Parathyroid adenoma (tissue), 2 donors: Measurements from ENCODE around the gene NOC4L.

ENCODE experiments used
- H2AFZ ChIP-seq: fragments of 300-600 bp; sonication (generic); one replicate; pipeline ENCODE4 v1.7.0; 2017; ENCODE audit warnings: antibody characterized with exemption, mild to moderate bottlenecking
- H3K27ac ChIP-seq: fragments of 300-600 bp; sonication (generic); one replicate; pipeline ENCODE4 v1.7.0; 2017
- H3K27me3 ChIP-seq: fragments of 300-600 bp; sonication (generic); one replicate; pipeline ENCODE4 v1.7.0; 2017; ENCODE audit warnings: low read length; ENCODE audit not compliant: control insufficient read depth, insufficient read depth
- H3K36me3 ChIP-seq: fragments of 300-600 bp; sonication (generic); one replicate; pipeline ENCODE4 v1.7.0; 2017; ENCODE audit warnings: low read length; ENCODE audit not compliant: control insufficient read depth, insufficient read depth
- H3K4me1 ChIP-seq: fragments of 300-600 bp; sonication (generic); one replicate; pipeline ENCODE4 v1.7.0; 2017; ENCODE audit warnings: control low read depth
- H3K4me2 ChIP-seq: fragments of 300-600 bp; sonication (generic); one replicate; pipeline ENCODE4 v1.7.0; 2017; ENCODE audit warnings: low read length
- H3K4me3 ChIP-seq: fragments of 300-600 bp; sonication (generic); one replicate; pipeline ENCODE4 v1.7.0; 2017; ENCODE audit warnings: low read depth, low read length
- H3K79me2 ChIP-seq: fragments of 300-600 bp; sonication (generic); one replicate; pipeline ENCODE4 v1.7.0; 2017; ENCODE audit warnings: control low read depth
- H3K9ac ChIP-seq: fragments of 300-600 bp; sonication (generic); one replicate; pipeline ENCODE4 v1.7.0; 2017; ENCODE audit warnings: mild to moderate bottlenecking
- H3K9me3 ChIP-seq: fragments of 300-600 bp; sonication (generic); one replicate; pipeline ENCODE4 v1.7.0; 2017; ENCODE audit warnings: low read length; ENCODE audit not compliant: control insufficient read depth
- TF ChIP-seq, protein P1 (sequence below): fragments of 300-600 bp; sonication (generic); IDR thresholded peaks from one replicate; pipeline ENCODE4 v1.7.0; 2017; ENCODE audit warnings: antibody characterized with exemption, mild to moderate bottlenecking
- donor health status: primary hyperparathyroidism.

NOC4L gene

DNA sequence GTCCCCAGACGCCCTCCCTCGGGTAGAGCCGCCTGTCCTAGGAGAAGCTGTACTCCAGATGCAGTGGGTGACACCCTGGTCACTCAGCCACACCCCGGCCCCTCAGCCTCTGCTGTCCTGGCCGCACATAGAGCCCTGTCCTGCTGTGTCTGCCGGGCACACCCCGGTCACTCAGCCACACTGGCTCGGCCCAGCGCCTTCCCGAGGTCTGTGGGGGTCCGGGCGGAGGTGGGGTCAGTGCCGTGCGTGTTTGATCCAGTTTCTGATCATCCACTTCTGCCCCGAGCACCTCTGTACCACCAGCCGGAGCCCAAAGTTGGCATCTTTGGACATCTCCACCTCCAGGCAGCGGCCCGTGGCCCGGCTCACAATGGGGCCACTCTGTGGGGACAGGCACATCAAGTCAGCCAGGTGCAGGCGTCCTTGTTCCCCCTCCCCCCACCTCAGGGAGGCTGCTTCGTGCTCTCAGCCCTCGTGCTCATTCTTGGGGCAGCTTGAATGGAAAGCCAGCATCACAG lies 52.7 kb downstream of the NOC4L start:
- no peak overlapping the region for H3K4me2 ChIP-seq
- H3K9me3 ChIP-seq = no peaks in the 10 kb centered on the region
- no peaks in the 10 kb centered on the region for H3K27me3 ChIP-seq
- no peaks in the 10 kb centered on the region for H3K4me1 ChIP-seq
- no peaks in the 10 kb centered on the region for H3K79me2 ChIP-seq
- H3K36me3 ChIP-seq = no peaks in the 10 kb centered on the region
- no peak overlapping the region for H3K9ac ChIP-seq
- TF ChIP-seq, protein P1, sequence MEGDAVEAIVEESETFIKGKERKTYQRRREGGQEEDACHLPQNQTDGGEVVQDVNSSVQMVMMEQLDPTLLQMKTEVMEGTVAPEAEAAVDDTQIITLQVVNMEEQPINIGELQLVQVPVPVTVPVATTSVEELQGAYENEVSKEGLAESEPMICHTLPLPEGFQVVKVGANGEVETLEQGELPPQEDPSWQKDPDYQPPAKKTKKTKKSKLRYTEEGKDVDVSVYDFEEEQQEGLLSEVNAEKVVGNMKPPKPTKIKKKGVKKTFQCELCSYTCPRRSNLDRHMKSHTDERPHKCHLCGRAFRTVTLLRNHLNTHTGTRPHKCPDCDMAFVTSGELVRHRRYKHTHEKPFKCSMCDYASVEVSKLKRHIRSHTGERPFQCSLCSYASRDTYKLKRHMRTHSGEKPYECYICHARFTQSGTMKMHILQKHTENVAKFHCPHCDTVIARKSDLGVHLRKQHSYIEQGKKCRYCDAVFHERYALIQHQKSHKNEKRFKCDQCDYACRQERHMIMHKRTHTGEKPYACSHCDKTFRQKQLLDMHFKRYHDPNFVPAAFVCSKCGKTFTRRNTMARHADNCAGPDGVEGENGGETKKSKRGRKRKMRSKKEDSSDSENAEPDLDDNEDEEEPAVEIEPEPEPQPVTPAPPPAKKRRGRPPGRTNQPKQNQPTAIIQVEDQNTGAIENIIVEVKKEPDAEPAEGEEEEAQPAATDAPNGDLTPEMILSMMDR = no peak
- H2AFZ ChIP-seq = no peak overlapping the region
- no peak overlapping the region for H3K27ac ChIP-seq
- H3K4me3 ChIP-seq = no peak overlapping the region

DNA sequence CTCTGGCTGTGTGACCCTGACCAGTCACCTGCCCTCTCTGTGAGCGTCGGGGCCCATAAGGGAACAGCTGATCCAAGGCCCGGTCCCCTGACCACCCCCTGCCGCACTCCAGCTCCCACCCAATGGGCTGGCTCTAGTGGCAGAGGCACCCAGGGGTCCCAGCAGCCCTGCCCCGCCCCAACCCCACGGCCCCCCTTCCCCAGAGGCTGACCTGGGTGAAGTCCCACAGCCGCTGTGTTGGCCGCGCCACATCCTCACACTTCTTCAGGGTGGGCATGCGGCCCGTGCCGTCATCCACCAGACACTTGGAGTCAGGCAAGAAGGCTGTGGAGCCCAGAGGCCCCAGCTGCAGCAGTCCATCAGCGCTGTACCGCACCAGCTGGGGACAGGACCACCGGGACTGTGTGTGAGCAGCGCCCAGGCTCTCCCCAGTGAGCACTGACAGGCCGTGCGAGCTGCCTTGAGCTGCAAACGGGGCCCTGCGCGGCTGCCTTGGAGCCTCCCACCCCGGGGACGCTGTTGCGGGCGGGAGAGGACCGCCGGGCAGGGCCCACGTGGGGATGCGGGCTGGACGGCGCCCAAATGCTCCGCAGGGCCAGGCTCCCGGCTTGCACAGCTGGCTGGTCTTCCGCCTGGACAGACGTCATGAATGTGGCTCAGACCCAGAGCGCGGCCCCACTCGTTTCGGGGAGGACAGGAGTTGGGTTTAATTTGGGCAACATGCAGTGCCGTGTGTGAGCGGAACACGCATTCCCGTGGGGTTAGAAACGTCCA lies 53.5 kb downstream of the NOC4L start:
- no peak overlapping the region for H3K9ac ChIP-seq
- no peaks in the 10 kb centered on the region for H3K79me2 ChIP-seq

DNA sequence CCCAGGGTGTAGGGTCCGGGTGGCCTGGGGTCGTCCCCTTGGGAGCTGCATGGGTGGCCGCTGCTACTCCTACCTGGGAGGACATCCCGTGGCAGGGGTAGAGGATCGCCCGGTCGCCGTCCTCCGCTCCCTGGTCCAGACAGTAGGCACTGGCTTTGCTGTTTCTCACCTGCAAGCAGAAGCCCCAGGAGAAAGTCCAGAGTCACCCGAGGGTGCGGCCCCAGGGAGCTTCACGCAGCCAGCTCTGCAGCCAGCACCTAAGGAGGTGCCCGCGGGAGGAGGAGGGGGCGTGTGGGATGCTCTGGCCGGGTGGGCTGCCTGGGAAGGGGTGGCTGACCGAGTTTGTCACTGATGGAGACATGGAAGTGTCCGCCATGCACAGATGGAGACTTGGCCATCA lies 54.8 kb downstream of the NOC4L start:
- Histone ChIP-seq H3K9ac (no peak overlapping the region), H3K4me3 (no peak overlapping the region), H3K36me3 (no peaks in the 10 kb centered on the region), H3K9me3 (no peaks in the 10 kb centered on the region), H3K27ac (no peak overlapping the region), H3K4me2 (no peak overlapping the region), H3K4me1 (no peaks in the 10 kb centered on the region), H3K79me2 (no peaks in the 10 kb centered on the region), H2AFZ (no peak overlapping the region), H3K27me3 (no peaks in the 10 kb centered on the region)
- TF ChIP-seq, protein P1 = no peak

More for the DNA sequence above, 53.5 kb downstream of the NOC4L start:
- Histone ChIP-seq H3K4me2 (no peak overlapping the region), H3K4me1 (no peaks in the 10 kb centered on the region), H2AFZ (no peak overlapping the region), H3K27me3 (no peaks in the 10 kb centered on the region), H3K4me3 (no peak overlapping the region), H3K27ac (no peak overlapping the region), H3K36me3 (no peaks in the 10 kb centered on the region), H3K9me3 (no peaks in the 10 kb centered on the region)
- TF ChIP-seq, protein P1 = no peak

DNA sequence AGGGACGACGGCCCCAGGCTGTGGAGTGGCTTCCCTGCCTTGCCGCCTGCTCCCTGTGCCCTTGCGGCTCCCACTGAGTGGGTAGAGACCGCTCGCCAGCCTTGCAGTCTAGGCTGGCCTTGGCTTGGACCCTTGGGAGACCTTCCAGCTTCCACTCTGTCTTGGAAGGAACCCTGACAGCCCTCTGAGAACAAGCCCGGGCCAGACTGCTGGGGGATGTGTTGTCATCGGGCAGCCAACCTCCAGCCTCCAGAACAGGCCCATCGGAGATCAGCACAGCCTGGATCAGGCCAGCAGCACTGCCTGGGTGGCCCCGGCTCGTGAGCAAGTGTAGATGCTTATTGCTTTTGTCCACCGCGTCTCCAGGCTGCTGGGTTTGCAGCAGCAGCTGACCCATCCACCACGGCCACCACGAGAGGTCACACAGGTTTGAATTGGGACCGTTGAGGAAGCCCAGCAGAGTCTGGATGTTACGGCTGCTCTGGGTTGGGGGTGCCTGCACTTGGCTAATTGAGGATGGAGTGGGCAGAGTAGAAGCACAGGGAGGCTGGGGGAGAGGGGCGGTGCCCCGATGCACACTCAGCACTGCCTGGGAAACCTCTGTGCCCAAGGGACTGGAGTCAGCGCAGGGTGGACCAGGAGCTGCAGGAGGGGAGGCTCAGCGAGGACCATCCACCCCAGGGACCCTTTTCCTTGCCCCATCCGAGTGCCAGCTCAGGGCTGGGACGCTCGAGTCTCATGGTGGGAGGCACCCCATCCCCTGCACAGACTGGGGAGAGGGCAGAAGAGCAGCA lies 55.5 kb downstream of the NOC4L start:
- Histone ChIP-seq H3K9me3 (no peaks in the 10 kb centered on the region), H3K4me1 (no peaks in the 10 kb centered on the region), H3K27me3 (no peaks in the 10 kb centered on the region), H3K36me3 (no peaks in the 10 kb centered on the region), H3K4me2 (no peak overlapping the region), H2AFZ (no peak overlapping the region), H3K9ac (no peak overlapping the region), H3K4me3 (no peak overlapping the region), H3K79me2 (no peaks in the 10 kb centered on the region), H3K27ac (no peak overlapping the region)
- TF ChIP-seq, protein P1 = no peak
